ENCODE results near the gene FNBP1L. TPM values are rescaled to one million over a fixed set of nuclear protein-coding genes. Genes with fewer than 3 reads are reported as not detected.

The FNBP1L gene
- total RNA-seq, 1 experiment from 2014 or later, result 119 TPM

- H3K27ac Mint-ChIP-seq, result no peak overlapping the region
Observed at GRCh38 chr1:93603106-93603505, 155.2 kb downstream of the FNBP1L start.

More at GRCh38 chr1:93603106-93603505, 155.2 kb downstream of the FNBP1L start:
- no peak overlapping the region for H2BK12ac ChIP-seq (ENCODE audit: insufficient read length, low read depth, low read length)
- no peak overlapping the region for H2AFZ ChIP-seq (ENCODE audit: low read length)
- no peaks in the 10 kb centered on the region for H3K79me1 ChIP-seq (ENCODE audit: insufficient read depth, low read depth, low read length, poor library complexity, severe bottlenecking)
- no peak overlapping the region for H3K23ac ChIP-seq (ENCODE audit: insufficient read length, low read depth, low read length)
- no peak overlapping the region for H3K9ac ChIP-seq (ENCODE audit: extremely low read depth, insufficient read length, low read length)
- H3K79me2 ChIP-seq (ENCODE audit: insufficient read depth, low read length), result no peaks in the 10 kb centered on the region; the same call in 1 of the 2 replicates
- no peaks in the 10 kb centered on the region for H3K27me3 Mint-ChIP-seq (ENCODE audit: low read depth)
- H3K36me3 Mint-ChIP-seq (ENCODE audit: insufficient read depth in 1 of 3, low read depth in 3 of 3), result no peaks in the 10 kb centered on the region; a peak in 1 of 7 replicates
- H4K91ac ChIP-seq (ENCODE audit: insufficient read length, low read depth, low read length), result no peak overlapping the region
- no peaks in the 10 kb centered on the region for H4K20me1 ChIP-seq (ENCODE audit: control insufficient read depth, insufficient read depth, insufficient read length)
- H2BK20ac ChIP-seq (ENCODE audit: low read depth, low read length, poor library complexity, severe bottlenecking), result no peak overlapping the region
- H3K4me2 ChIP-seq (ENCODE audit: insufficient read depth, insufficient read length, low read length), result no peak overlapping the region
- H3K4ac ChIP-seq (ENCODE audit: low read depth, low read length), result no peak overlapping the region
- H4K8ac ChIP-seq (replicated peaks; ENCODE audit: insufficient read length, low read depth, low read length), result no peak overlapping the region
- no peaks in the 10 kb centered on the region for H3K23me2 ChIP-seq (ENCODE audit: insufficient read length, low read depth, low read length, poor library complexity, severe bottlenecking)
- WGBS (ENCODE audit: extremely low coverage, insufficient read length, low lambda C conversion rate), result no CpG with 5 or more reads among the region's 3 CpGs
- no peak overlapping the region for H2AK5ac ChIP-seq (ENCODE audit: insufficient read length, low read length)
- DNase-seq, result no peak
- H3K56ac ChIP-seq (ENCODE audit: insufficient read length, low read depth, low read length), result no peak overlapping the region
- H3K4me1 ChIP-seq (ENCODE audit: insufficient read depth, low read length), result 0 out of 2 replicates have a peak, but pooled peaks cover 3% of the 10 kb centered on the region
- peaks cover 16 to 20% of the 10 kb centered on the region in 2 experiments for H3K4me1 Mint-ChIP-seq
- H2BK120ac ChIP-seq (ENCODE audit: low read depth, low read length, poor library complexity, severe bottlenecking), result no peak overlapping the region
- no peak overlapping the region for H2BK15ac ChIP-seq (ENCODE audit: low read depth, low read length)
- H3K27me3 ChIP-seq (ENCODE audit: insufficient read depth, low read length), result no peaks in the 10 kb centered on the region
- no peak for TF ChIP-seq CTCF (conservative IDR thresholded peaks at IDR 0.05)
- no peak overlapping the region for H3T11ph ChIP-seq (ENCODE audit: low read length)
- H3K27ac ChIP-seq (ENCODE audit: insufficient read length, low read depth, low read length), result no peak overlapping the region
- no peaks in the 10 kb centered on the region; a peak in 1 of 5 replicates for H3K9me3 Mint-ChIP-seq
- H4K5ac ChIP-seq (ENCODE audit: insufficient read length, low read depth, low read length), result no peak overlapping the region
- H3K14ac ChIP-seq (ENCODE audit: insufficient read depth, low read length), result no peak overlapping the region
- H2BK5ac ChIP-seq (ENCODE audit: insufficient read length, low read length), result no peak overlapping the region
- no peaks in the 10 kb centered on the region for H3K9me3 ChIP-seq (ENCODE audit: control insufficient read depth, low read depth, low read length)
- H3K4me3 Mint-ChIP-seq, result no peak overlapping the region
- no peak overlapping the region for H3K18ac ChIP-seq (ENCODE audit: insufficient read length, low read depth, low read length)
